Measurements from ENCODE around the gene DCX.

GRCh38 chrX:111435469-111435868, 23.5 kb upstream of the DCX start:
- TF ChIP-seq EZH2 (IDR thresholded peaks at IDR 0.05; ENCODE audit: low read length, missing control alignments): no peak
- TF ChIP-seq, protein P1, sequence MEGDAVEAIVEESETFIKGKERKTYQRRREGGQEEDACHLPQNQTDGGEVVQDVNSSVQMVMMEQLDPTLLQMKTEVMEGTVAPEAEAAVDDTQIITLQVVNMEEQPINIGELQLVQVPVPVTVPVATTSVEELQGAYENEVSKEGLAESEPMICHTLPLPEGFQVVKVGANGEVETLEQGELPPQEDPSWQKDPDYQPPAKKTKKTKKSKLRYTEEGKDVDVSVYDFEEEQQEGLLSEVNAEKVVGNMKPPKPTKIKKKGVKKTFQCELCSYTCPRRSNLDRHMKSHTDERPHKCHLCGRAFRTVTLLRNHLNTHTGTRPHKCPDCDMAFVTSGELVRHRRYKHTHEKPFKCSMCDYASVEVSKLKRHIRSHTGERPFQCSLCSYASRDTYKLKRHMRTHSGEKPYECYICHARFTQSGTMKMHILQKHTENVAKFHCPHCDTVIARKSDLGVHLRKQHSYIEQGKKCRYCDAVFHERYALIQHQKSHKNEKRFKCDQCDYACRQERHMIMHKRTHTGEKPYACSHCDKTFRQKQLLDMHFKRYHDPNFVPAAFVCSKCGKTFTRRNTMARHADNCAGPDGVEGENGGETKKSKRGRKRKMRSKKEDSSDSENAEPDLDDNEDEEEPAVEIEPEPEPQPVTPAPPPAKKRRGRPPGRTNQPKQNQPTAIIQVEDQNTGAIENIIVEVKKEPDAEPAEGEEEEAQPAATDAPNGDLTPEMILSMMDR (conservative IDR thresholded peaks at IDR 0.05 in 1 of 2, IDR thresholded peaks at IDR 0.05 in 1 of 2; ENCODE audit: low read depth in 1 of 2, low read length in 2 of 2): no peak
